GM19240 (cell line): Measurements from ENCODE around the gene OAS2.

ENCODE experiments used
- DNase-seq: peaks from one replicate; pipeline ENCODE4 v3.0.0; 2011; ENCODE audit warnings: low spot score; ENCODE audit not compliant: insufficient read length

OAS2 gene

GRCh38 chr12:113019025-113019424 lies 40.7 kb downstream of the OAS2 start:
- no peak for DNase-seq

GRCh38 chr12:113021500-113021899 lies 43.2 kb downstream of the OAS2 start:
- no peak for DNase-seq

GRCh38 chr12:113022563-113023297 lies 44.4 kb downstream of the OAS2 start:
- DNase-seq, result no peak

- no peak for DNase-seq
Observed at GRCh38 chr12:113027726-113028125, 49.4 kb downstream of the OAS2 start.

- DNase-seq, result peak; percentile 31
Observed at GRCh38 chr12:113030875-113031525, 52.7 kb downstream of the OAS2 start.

- DNase-seq, result no peak
Observed at GRCh38 chr12:113039911-113040445, 61.7 kb downstream of the OAS2 start.

- no peak for DNase-seq
Observed at GRCh38 chr12:113040722-113041171, 62.4 kb downstream of the OAS2 start.

GRCh38 chr12:113041560-113041959 lies 63.2 kb downstream of the OAS2 start:
- DNase-seq, result no peak

- no peak for DNase-seq
Observed at GRCh38 chr12:113043240-113043639, 64.9 kb downstream of the OAS2 start.

- DNase-seq, result no peak
Observed at GRCh38 chr12:113044516-113044915, 66.2 kb downstream of the OAS2 start.

GRCh38 chr12:113048716-113049127 lies 70.4 kb downstream of the OAS2 start:
- DNase-seq, result peak; percentile 74

GRCh38 chr12:113049976-113050742 lies 71.8 kb downstream of the OAS2 start:
- no peak for DNase-seq

- no peak for DNase-seq
Observed at GRCh38 chr12:113050795-113051194, 72.5 kb downstream of the OAS2 start.

GRCh38 chr12:113051759-113052158 lies 73.4 kb downstream of the OAS2 start:
- DNase-seq, result no peak

- DNase-seq, result no peak
Observed at GRCh38 chr12:113052326-113052725, 74.0 kb downstream of the OAS2 start.

- no peak for DNase-seq
Observed at GRCh38 chr12:113054948-113055486, 76.7 kb downstream of the OAS2 start.

GRCh38 chr12:113055594-113056380 lies 77.5 kb downstream of the OAS2 start:
- DNase-seq, result no peak

- DNase-seq, result no peak
Observed at GRCh38 chr12:113056381-113056630, 78.0 kb downstream of the OAS2 start.

- no peak for DNase-seq
Observed at GRCh38 chr12:113056631-113057488, 78.5 kb downstream of the OAS2 start, which contains the start of gene DTX1. Gene DTX1 (plus strand): TSS chr12:113056730. CDS start chr12:113058193, 1,463 bp downstream.
